ENCODE results near the gene LRP1B.
"Not testable (repeated sequence)": the region's sequence is repeated elsewhere in the genome, so short reads cannot be mapped to it uniquely, and the experiment has no call there.

Gene LRP1B

DNA sequence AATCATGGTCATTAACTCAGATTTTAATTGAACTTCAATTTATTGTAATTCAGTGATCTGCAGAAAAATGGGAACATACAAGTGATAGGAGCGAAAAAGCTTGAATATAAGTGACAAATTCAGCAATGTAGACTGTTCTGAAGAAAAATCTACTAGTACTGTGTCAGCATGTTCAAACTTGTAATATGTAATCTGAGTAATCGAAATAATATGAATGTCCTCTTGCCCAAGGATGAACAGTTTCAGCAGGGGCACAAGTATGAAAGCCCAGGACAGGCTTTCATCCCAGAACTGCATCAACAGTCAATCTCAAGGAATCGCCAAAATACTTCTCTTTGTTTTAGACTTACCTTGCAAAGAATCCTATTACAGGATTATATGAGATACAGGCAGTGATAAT lies 1110.5 kb downstream of the LRP1B start:
- no peak for DNase-seq (ENCODE audit: low read depth)

DNA sequence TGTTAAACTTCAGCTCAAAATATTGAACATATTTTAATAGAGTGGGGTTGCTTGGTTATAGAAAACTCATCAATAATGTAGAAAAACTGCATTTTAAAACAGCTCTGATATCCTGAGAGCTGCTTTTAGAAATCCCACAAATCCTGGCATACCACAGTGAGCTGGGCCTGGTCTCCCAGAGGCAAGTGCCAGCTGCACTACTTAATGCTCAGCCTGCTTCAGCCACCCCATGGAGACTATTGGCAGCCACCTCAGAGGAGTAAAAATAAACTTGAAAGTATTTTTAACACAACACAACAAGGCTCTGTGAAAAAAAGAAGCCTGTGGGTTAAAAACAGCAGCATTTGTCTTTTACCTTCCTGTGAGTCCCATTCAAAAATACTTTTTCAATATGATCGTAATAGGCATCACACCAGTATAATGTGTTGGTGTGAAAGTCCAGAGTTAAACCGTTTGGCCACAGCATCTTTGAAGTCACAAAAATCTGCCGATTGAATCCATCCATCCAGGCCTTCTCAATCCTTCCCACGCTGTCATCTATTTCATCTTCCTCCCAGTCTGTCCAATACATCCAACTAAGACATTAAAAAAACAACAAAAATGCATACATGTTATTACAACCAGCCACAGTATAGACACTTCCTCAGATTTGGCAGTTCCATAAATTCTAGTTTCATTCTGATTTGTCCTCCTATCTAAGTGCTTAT lies 1115.3 kb downstream of the LRP1B start:
- DNase-seq (ENCODE audit: low read depth), result no peak

DNA sequence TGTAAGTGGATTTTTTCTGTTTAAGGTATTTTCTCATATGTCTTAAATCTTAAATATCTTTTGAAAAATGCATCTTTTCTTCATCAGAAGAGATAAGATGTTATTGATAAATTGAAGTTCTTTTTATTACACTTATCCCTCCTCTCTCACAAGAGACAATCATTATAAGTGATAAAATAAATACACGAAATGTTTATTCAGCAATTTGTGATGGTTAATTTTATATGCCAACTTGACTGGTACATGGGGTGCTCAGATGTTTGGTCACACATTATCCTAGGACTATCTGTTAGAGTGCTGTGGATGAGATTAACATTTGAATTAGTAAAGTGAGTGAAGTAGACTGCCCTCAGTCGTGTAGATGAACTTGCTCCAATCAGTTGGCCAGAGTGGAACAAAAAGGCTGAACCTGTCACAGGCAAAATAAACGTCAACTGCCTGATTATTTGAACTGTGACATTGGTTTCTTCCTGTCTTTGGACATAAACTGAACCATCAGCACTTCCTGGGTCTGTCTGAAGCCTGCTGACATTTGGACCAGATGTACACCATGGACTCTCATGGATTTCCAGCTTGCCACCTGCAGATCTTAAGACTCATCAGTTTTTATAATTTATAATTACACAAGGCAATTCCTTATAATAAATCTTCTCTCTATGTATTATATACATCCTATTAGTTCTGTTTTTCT lies 1126.7 kb downstream of the LRP1B start:
- no peak for DNase-seq (ENCODE audit: low read depth)

DNA sequence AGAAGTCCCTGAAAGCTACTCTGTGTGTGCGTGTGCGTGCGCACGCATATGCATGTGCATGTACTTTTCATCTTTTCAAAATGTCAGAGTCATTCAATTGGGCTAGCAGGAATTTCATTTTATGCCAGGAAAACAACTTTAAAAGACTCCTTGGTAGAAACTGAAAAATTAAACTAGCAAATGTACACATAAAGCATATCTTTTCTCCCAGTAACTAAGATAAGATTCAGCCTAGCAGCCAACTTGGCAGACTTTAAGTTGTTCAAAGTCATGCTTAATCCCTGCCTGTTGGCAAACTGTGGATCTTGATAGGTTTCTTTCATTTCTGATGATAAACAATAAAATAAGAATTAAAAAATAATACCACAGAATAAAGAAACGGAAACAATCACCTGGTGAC lies 1129.1 kb downstream of the LRP1B start:
- DNase-seq (ENCODE audit: low read depth), result no peak

DNA sequence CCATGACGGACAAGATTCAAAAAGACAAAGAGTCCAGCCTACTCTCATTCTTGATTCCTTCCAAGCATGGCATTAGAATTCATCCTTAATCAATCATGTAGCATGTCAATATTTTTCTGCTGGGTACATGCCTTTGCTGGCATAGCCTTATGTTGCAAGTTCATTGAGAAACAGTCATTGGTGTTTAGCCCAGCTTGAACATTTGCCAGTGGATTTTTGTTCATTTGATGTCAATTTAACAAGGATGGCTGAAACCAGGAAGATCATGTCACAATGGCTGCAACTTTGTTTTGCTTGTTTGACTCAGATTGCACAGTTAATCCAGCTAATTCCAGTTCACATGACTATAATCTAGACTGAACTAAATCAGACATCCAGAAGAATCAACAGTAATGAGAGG lies 1132.2 kb downstream of the LRP1B start:
- no peak for DNase-seq (ENCODE audit: low read depth)

DNA sequence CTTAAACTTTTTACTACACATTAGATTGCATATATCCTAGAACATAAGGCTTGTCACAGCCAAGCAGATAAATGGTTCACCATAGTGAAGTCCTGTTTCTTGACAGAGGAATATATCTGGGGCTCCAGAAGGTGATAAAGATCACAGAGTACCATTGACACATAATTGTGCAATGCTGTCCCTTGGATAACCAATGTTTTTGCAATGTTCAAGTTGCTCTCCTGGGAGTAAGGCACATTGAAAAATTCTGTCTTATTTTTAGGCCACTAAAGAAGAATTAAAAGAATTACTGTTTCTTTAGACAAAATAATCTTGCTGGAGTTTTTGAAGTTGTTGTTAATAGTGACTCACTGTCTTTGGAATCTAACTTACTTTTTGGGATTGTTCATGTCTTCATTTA lies 1132.8 kb downstream of the LRP1B start:
- DNase-seq (ENCODE audit: low read depth), result no peak

DNA sequence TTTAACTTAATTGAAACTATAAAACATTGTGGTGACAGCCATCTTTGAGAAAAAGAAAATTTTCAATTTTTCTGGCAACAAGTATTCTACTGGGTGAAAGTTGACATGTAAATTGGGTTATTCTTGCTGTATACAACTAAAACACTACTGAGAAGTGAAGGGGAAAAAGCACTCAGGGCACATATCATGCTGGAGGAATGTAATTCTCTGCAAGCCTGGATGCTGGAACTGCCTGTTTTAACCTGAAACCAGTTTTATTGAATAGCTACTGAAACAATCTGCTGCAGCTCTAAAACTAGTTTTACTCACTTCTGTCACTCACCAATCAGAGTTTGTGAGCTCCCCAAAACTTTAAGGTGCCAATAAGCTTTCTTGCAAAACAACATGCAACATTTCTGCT lies 1136.0 kb downstream of the LRP1B start:
- no peak for DNase-seq (ENCODE audit: low read depth)

DNA sequence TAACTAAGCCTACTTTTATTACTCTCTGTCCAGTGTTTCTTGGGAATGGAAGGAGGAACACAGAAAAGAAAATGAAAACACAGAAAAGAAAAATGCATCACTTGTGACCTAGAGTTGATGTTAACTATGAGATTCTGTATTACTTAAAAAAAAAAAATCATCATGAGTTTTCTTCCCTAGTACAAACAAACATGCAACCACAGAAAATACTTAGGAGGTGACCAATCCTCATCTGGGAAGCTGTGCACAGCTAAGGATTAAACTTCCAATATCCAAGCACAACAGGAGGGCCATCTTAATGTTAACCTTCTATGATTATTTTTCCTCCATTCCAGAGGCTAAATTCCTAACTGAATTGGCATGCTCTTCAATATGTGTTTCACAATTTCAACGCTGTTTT lies 1140.4 kb downstream of the LRP1B start:
- no peak for DNase-seq (ENCODE audit: low read depth)

DNA sequence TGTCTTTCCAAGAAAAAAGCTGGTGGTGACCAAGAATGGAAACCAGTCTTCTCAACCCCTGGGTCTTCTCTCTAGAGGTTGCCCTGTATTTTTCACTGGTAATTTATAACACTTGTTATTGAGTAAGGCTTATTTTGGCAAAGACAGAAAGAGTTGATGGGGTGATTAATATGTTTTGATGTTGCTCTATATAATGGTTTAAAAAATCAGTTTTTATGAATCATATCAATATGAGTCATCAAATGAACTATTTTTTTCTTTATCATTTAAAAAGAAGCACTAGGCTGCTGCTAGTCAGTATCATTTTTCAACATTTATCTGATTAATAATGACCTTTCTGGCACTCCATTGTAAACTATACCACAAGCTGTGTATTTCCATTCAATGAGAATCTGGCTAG lies 1142.2 kb downstream of the LRP1B start:
- no peak for DNase-seq (ENCODE audit: low read depth)

DNA sequence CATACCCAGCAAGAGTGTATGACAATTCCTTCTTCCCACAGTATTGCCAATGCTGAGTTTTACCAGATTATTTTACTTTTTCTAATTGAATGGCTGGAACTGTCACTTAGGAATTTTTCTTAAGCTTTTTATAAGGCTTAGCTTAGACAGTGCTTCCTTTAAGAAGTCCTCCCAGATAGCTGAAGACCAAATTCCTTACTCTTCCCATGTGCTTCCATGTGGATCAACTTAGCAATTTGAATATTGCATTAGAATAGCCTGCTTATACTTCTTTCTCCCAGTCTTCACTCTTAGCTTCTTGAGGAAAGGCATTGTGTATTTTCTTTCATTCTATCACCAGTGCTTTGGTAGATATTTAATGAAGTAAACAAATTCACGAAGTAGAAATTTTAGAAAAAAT lies 1144.4 kb downstream of the LRP1B start:
- DNase-seq (ENCODE audit: low read depth), result no peak

DNA sequence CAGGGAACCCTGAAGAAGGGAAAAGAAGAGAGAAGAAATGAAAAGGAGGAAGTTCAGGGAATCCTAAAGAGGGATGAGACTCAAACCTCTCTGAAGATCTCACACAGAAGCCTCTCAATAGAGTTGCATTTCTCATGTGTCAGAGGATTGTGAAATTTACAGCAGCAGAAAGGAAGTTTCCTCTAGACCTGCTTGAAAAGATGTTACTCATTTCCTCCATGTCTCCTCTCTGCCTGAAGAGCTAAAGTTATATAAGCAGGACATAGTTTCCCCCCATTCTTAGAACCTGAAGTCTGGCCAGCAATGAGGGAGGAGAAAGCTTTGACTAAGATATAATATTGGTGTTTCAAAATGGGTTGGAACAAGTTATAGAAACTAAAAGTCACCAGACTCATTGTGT lies 1155.6 kb downstream of the LRP1B start:
- no peak for DNase-seq (ENCODE audit: low read depth)

DNA sequence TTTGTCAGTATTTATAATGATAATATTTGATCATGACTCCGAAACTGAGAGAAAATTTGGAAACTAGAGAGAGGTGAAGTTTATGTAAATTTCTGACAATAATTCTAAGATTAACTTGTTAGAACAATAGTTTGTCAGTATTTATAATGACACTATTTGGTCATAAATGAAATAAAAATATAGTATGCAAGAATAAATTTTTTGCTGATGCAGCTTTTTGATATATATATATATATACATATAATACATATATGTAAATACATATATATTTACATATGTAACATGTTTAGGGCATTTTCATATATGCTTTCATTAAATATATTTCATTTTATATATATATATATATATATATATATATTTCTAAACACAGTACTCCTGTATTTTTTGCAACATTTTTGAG lies 1158.1 kb downstream of the LRP1B start:
- no peak for DNase-seq (ENCODE audit: low read depth)

DNA sequence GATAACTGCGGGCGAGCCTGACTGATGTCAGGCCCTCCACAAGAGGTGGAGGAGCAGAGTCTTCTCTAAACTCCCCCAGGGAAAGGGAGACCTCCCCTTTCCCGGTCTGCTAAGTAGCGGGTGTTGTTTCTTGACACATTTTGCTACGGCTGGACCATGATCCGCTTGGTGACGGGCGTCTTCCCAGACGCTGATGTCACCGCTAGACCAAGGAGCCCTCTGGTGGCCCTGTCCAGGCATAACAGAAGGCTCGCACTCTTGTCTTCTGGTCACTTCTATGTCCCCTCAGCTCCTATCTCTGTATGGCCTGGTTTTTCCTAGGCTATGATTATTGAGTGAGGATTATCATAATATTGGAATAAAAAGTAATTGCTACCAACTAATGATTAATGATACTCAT lies 1166.5 kb downstream of the LRP1B start:
- not testable (repeated sequence) for DNase-seq (ENCODE audit: low read depth)

DNA sequence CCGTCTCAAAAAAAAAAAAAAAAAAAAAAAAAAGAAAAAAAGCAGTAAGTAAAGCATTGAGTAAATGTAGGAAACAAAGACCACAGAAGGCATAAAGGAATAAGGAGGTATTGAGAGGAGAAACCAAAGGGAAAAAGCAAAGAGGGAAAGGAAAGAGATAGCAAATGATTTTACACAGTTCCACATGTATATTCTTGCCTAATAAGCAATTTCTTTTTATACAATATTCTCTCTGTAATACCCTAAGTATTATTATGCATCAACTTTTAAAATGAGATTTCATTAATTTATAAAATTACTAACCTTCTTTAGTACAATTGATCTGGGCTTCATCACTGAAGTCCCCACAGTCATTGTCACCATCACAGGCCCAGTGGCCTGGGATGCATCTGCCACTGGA lies 1180.9 kb downstream of the LRP1B start:
- no peak for DNase-seq (ENCODE audit: low read depth)

DNA sequence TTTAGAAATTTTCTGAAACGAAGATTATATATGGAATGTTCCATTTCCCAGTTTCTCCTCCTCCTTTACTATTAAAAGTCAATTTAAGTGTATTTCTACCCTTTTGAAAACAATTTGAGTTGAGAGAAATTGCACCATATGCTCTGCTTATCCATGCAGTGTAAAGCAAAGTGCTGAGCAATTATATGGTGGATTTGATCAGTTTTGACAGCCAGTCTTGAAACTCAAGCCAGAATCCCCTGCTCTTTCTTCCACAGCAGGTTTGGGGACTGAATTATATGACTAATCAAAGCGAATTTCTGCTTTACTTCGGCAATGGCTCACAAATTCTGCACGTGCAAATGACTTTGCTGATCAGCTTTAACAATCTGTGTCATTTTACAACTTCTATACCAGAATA lies 1183.6 kb downstream of the LRP1B start:
- no peak for DNase-seq (ENCODE audit: low read depth)

DNA sequence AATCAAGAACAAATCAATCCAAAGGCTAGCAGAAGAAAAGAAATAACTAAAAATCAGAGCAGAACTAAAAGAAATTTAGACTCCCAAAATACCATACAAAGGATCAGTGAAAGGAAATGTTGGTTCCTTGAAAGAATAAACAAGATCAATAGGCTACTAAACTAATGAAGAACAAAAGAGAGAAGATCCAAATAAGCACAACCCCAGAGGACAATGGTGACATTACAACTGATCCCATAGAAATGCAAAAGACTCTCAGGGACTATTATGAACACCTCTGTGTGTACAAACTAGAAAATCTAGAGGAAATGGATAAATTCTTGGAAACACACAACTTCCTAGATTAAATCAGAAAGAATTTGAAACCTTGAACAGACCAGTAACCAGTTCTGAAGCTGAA lies 1186.9 kb downstream of the LRP1B start:
- no peak for DNase-seq (ENCODE audit: low read depth)

DNA sequence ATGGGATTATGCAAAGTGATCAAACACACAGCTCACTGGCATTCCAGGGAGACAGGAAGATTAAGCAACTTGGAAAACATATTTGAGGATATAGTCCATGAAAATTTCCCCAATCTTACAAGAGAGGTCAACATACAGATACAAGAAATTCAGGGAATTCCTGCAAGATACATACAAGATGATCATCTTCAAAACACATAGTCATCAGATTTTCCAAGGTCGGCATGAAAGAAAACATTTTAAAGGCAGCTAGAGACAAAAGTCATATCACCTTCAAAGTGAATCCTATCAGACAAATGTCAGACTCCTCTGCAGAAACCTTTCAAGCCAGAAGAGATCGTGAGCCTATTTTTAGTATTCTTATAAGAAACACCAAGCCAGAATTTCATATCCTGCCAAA lies 1188.5 kb downstream of the LRP1B start:
- no peak for DNase-seq (ENCODE audit: low read depth)

DNA sequence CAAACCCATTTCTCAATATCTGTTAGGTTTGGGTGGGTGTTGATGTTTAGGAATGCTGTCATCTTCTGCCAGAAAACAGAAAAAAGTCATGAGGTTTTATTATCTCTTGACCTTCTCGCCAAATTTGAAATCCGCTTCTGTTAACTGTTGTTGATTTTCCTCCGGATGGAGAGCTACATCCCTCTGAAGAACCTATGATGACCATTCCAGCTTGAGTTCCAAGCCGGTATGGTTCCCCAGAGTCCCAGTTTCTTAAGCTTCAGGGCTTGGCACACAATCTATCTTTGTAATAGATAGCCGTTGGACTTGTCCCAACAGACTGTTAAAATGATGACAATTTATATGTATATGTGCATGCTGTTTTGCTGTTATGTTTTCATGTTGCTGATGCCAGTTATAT lies 1201.0 kb downstream of the LRP1B start:
- no peak for DNase-seq (ENCODE audit: low read depth)

DNA sequence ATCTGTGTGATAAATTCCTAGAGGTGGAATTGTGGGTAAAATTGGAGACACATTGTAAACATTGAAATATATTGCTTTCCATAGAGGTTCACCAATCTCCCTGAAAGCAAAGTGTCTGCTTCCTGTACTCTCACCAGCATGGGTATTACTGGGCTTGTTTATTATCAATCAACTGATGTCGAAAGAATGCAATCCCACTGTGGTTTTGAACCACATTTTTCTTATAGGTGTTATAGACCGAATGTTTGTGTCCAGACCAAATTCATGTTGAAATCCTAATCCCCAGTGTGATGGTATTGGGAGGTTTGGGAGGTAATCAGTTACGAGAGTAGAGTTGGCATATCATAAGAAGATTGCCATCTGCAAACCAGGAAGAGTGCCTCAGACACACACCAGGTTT lies 1212.4 kb downstream of the LRP1B start:
- DNase-seq (ENCODE audit: low read depth), result no peak

DNA sequence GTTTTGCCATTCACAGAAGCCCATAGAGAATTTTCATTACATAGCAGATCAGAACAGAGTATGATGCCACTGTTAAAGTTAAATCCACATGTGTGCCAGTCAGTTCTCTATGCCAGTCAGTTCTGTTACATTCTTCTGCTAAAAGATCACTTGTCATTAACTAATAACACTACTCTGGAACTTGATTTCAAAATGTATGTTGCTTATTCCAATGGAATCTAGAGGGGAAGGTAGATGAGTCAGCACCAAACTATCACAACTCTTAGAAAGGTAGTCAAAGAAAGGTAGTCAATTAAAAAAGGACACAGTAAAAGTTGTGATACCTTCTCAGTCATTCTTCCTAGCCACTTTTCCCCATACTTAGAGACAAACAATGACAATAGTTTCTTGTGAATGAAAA lies 1214.4 kb downstream of the LRP1B start:
- DNase-seq (ENCODE audit: low read depth), result no peak

DNA sequence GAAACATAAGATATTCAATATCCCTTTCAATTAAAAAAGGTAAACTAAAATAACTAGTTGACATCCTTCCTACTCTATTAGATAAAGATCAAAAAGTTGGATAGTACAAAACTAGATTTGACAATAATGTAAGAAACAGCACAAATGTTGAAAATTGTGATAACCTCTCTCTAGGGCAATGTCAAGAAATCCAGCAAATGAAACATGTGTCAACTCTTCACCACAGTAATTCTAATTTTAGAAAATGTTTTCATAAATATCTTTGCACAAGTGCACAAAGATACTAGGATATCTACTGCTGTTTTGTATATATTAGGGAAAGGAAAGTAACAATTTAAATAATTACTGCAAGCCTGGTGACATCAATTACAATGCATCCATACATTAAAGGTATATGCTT lies 1220.1 kb downstream of the LRP1B start:
- DNase-seq (ENCODE audit: low read depth), result no peak

DNA sequence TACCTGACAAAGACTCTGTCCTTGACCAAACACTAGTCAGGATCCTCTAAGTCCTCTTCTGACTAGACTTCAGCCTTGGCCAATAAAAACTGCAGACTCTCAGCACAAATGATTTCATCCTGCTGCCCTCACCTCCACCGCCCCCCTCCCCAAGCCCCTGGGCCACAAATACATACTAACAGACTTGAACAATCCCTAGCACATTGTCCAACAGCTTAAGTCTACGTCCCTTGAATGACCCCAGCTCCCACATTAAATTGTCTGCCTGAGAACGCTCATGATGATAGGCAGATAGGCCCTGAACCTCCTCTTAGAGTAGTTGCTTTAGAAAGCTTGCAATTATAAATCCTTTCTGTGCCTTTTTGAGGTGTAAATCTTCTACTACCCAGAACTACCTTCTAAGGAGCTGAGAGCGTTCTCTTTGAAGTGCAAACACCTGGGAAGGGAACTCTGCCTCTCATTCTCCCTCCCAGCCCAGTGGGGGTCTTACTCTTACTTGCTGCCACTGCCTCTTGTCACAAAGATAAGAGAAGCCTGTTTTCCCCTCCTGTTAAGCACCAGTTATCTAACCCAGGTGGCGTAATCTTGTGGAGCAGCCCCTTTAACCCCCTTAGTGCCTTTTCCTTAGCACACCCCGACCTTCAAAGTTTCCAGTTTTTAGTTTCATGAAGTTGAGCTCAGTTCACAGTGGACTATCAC lies 1225.6 kb downstream of the LRP1B start:
- no peak for DNase-seq (ENCODE audit: low read depth)

DNA sequence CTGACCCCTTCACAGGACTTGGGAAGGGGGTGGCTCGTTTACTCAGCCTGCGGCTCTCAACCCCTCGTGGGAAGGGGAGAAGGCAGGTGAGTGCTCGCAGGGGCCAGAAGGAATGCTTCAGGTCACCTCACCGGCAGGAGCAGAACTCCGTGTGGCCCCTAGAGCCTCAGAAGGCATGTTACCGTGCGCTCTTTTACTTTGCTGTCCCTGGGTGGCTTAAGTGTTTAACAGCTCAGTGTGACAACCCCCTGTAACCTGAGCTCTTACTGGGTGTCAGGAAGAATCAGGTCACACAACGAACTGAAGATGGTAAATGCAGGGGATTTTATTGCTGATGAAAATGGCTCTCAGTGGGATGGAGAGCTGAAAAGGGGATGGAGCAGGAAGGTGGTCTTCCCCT lies 1235.4 kb downstream of the LRP1B start:
- DNase-seq (ENCODE audit: low read depth), result no peak

DNA sequence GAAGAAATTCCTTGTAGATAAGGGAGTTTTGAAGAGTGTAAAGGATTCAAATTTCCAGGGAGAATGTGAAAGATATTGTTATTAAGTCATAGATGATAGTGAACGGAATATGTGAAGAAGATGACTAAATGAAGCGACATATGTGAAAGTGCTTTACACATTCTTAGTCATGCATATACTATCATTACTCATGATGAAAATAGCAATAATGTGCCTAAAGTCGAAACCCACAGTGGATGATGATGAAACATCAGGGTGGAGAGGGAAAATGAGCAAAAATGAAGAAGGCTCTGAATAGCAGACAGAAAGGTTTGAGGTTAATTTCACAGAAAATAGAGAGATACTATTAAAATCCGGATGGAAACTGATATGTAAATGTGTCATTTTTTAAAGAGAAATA lies 1237.1 kb downstream of the LRP1B start:
- DNase-seq (ENCODE audit: low read depth), result no peak
